Endothelial cell of umbilical vein (primary cell): ENCODE measurements around the gene NT5C. TPM values are rescaled to one million over a fixed set of nuclear protein-coding genes. Genes with fewer than 3 reads are reported as not detected.

ENCODE experiments used
- BruUV-seq: library from RNA; stranded (reverse); fragments of 400-500 nt; replicated peaks from 2 replicates; lab custom pipeline; 2021; lab: Mats Ljungman, UMichigan
- CTCF ChIA-PET: fragments of 300-600, 350-600 bp; sonication (Branson Sonifier 250); formaldehyde crosslinking; loops from one replicate; lab custom pipeline; 2021; ENCODE audit warnings: antibody characterized with exemption, inconsistent platforms; lab: Charles Lee
- POLR2A ChIA-PET: fragments of 300-600, 350-600 bp; sonication (Branson Sonifier 250); formaldehyde crosslinking; loops from one replicate; lab custom pipeline; 2021; ENCODE audit warnings: antibody characterized with exemption, inconsistent platforms; lab: Charles Lee
- DNase-seq: peaks from one replicate; pipeline ENCODE4 v3.0.0-alpha.2; 2011; ENCODE audit warnings: low read depth, low spot score
- FAIRE-seq: peaks from 2 replicates; lab custom pipeline; 2011; peaks lifted over from hg19 to GRCh38; lab: Jason Lieb, UNC
- H2AFZ ChIP-seq: 2 replicates; pipeline ENCODE4 v1.6.0; 2012; ENCODE audit warnings: low read depth, low read length, control low read depth, inconsistent platforms
- H3K27ac ChIP-seq: 2 replicates; pipeline ENCODE4 v1.5.1; 2011; ENCODE audit warnings: low read depth, mild to moderate bottlenecking, control low read depth, low read length, moderate library complexity; ENCODE audit not compliant: insufficient read depth
- H3K27me3 ChIP-seq, 2 experiments: 2 replicates each; pipeline versions ENCODE4 v1.6.0 to v1.6.1; 2011; ENCODE audit warnings: low read length in 2 of 2, mixed read lengths in 1 of 2; ENCODE audit not compliant: control insufficient read depth in 2 of 2, insufficient read depth in 2 of 2
- H3K36me3 ChIP-seq, 2 experiments: 2 replicates in 1 of 2; 3 replicates in 1 of 2; pipeline ENCODE4 v1.5.1; 2011; ENCODE audit warnings: low read length in 2 of 2, mild to moderate bottlenecking in 1 of 2, moderate library complexity in 1 of 2; ENCODE audit not compliant: control insufficient read depth in 2 of 2, insufficient read depth in 2 of 2; ENCODE audit errors: extremely low read depth in 1 of 2
- H3K4me1 ChIP-seq: 3 replicates; pipeline ENCODE4 v1.5.1; 2011; ENCODE audit warnings: mild to moderate bottlenecking, low read length; ENCODE audit not compliant: control insufficient read depth, insufficient read depth; ENCODE audit errors: extremely low read depth
- H3K4me2 ChIP-seq: 2 replicates; pipeline ENCODE4 v1.6.1; 2011; ENCODE audit warnings: low read length, control low read depth, mixed read lengths; ENCODE audit not compliant: insufficient read depth
- H3K4me3 ChIP-seq, 3 experiments: fragments of 200-600 bp in 1 of 3; sonication (generic), shearing (Covaris generic) in 1 of 3; replicated peaks in 1 of 3; 2 replicates each; pipeline ENCODE4 v1.5.1; 2011 to 2016; ENCODE audit warnings: control low read depth in 3 of 3, low read length in 3 of 3, mild to moderate bottlenecking in 2 of 3, inconsistent platforms in 1 of 3, low read depth in 1 of 3, moderate library complexity in 1 of 3; ENCODE audit not compliant: insufficient read depth in 1 of 3
- H3K79me2 ChIP-seq: 2 replicates; pipeline ENCODE4 v1.6.0; 2012; ENCODE audit warnings: low read length, inconsistent platforms; ENCODE audit not compliant: control insufficient read depth, insufficient read depth
- H3K9ac ChIP-seq: replicated peaks from 2 replicates; pipeline ENCODE3; 2011; ENCODE audit warnings: low read length, control low read depth; ENCODE audit not compliant: insufficient read depth; ENCODE audit errors: extremely low read depth
- H3K9me1 ChIP-seq: replicated peaks from 3 replicates; pipeline ENCODE4 v1.6.0; 2011; ENCODE audit warnings: mild to moderate bottlenecking, low read length; ENCODE audit not compliant: control insufficient read depth, insufficient read depth; ENCODE audit errors: extremely low read depth
- H3K9me3 ChIP-seq: replicated peaks from 2 replicates; pipeline ENCODE4 v1.5.1; 2012; ENCODE audit warnings: low read length, inconsistent platforms; ENCODE audit not compliant: control insufficient read depth, insufficient read depth
- H4K20me1 ChIP-seq: replicated peaks from 2 replicates; pipeline ENCODE3; 2011; ENCODE audit warnings: mild to moderate bottlenecking, low read length; ENCODE audit not compliant: control insufficient read depth, insufficient read depth; ENCODE audit errors: extremely low read depth
- CTCF ChIP-seq, 2 donors: IDR thresholded peaks; 1 replicate in 1 of 2; 2 replicates in 1 of 2; pipeline ENCODE4 v1.5.1; 2011; ENCODE audit warnings: low read length in 2 of 2, mild to moderate bottlenecking in 2 of 2, moderate library complexity in 2 of 2, control low read depth in 1 of 2, inconsistent platforms in 1 of 2, low read depth in 1 of 2; ENCODE audit not compliant: insufficient read depth in 1 of 2; ENCODE audit errors: extremely low read depth in 1 of 2
- EZH2 ChIP-seq: IDR thresholded peaks from 2 replicates; pipeline ENCODE4 v1.6.1; 2012; ENCODE audit warnings: borderline replicate concordance, low read depth, mild to moderate bottlenecking, moderate library complexity, low read length, inconsistent platforms; ENCODE audit not compliant: severe bottlenecking
- FOS ChIP-seq: IDR thresholded peaks from 2 replicates; pipeline ENCODE4 v1.6.1; 2011; ENCODE audit warnings: mild to moderate bottlenecking, low read length, moderate library complexity, borderline replicate concordance; ENCODE audit not compliant: insufficient read depth
- GATA2 ChIP-seq: IDR thresholded peaks from 2 replicates; pipeline ENCODE4 v1.7.0; 2011; ENCODE audit warnings: low read depth, mild to moderate bottlenecking, moderate library complexity, mixed read lengths, low read length; ENCODE audit not compliant: insufficient read length, insufficient read depth
- JUN ChIP-seq: IDR thresholded peaks from 2 replicates; pipeline ENCODE4 v1.6.1; 2011; ENCODE audit warnings: borderline replicate concordance, low read depth; ENCODE audit not compliant: insufficient read length, insufficient read depth
- MYC ChIP-seq: IDR thresholded peaks from one replicate; pipeline ENCODE4 v1.6.1; 2011; ENCODE audit warnings: mild to moderate bottlenecking, low read depth, low read length
- POLR2A ChIP-seq: IDR thresholded peaks from 2 replicates; pipeline ENCODE4 v1.6.1; 2012; ENCODE audit warnings: low read depth, mild to moderate bottlenecking, control low read depth, low read length
- POLR2AphosphoS5 ChIP-seq: IDR thresholded peaks from 2 replicates; pipeline ENCODE4 v1.6.1; 2012; ENCODE audit warnings: low read depth, mild to moderate bottlenecking, control low read depth, low read length, moderate library complexity; ENCODE audit not compliant: insufficient read depth
- dilution Hi-C: fragments of 300-500 bp; cut with MboI; formaldehyde crosslinking; loops from one replicate; pipeline ENCODE4 v1.15.0; 2019; ENCODE audit warnings: low sequenced_read_pairs; ENCODE audit not compliant: extremely low pct_ligation_motif_present
- intact Hi-C: fragments of 100-400 bp; cut with micrococcal nuclease; formaldehyde crosslinking; loops from one replicate; pipeline ENCODE4 v1.10.0; 2022
- polyA plus RNA-seq, 4 experiments: library from polyadenylated mRNA; depleted of rRNA in 3 of 4; stranded (reverse) in 3 of 4; unstranded in 1 of 4; fragments of >200 nt; gene quantifications; 2 replicates each; pipeline versions ENCODE4 v1.2.1 to v1.2.3, GENCODE V29; 2011 to 2012; ENCODE audit warnings: missing spikeins in 1 of 4
- total RNA-seq: library from RNA; stranded (reverse); gene quantifications from 2 replicates; pipeline ENCODE4 v1.2.3, GENCODE V29; 2021
- TF ChIP-seq, protein P1 (sequence below): IDR thresholded peaks from 2 replicates; pipeline ENCODE4 v1.6.1; 2011; ENCODE audit not compliant: insufficient read depth, insufficient read length

Gene NT5C
- total and polyA plus RNA-seq, 2 donors (not counting 3 experiments of a cell fraction or from before 2014, with no cell fraction given): 29.1 to 39.2 TPM

DNA sequence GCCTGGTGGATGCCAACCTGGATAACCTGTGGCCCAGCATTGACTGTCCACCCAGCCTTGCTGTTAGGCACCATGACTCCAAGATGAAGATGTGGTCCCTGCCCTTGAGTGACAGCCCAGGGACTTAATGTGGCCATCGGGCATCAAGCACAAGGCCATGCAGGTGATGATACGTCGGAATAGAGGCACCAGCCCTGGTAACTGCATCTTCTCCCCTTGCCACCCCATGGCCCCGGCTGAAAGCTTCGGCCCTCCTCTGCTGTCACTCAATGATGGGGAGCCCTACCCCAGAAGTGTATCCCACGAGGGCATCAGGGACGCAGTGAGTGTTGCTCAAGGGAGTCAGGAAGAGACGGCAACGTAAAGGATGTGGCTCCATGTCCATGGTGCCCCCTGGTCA, 2.0 kb downstream of the NT5C start:
- CTCF ChIA-PET: interaction anchor here (1.0 to 8.8 kb wide), 6 partner anchors 15 to 117 kb away, joined by 3 to 138 read pairs (median 12); partner anchors contain the start of gene MRPL58
- H3K4me2 ChIP-seq: no peak overlapping the region
- no peak overlapping the region for H3K4me3 ChIP-seq
- H2AFZ ChIP-seq: no peak overlapping the region
- intact Hi-C loops: no loop called here
- FAIRE-seq (no peak), DNase-seq (no peak)
- dilution Hi-C loops: no loop called here
- no TSS peak for BruUV-seq
- H3K27me3 ChIP-seq: no peaks in the 10 kb centered on the region
- POLR2A ChIA-PET: no interaction called here
- no peaks in the 10 kb centered on the region for H3K9me3 ChIP-seq
- H3K9ac ChIP-seq: no peak overlapping the region
- H3K79me2 ChIP-seq: peaks cover 5% of the 10 kb centered on the region
- no peaks in the 10 kb centered on the region for H3K9me1 ChIP-seq
- H3K36me3 ChIP-seq: peaks cover 2 to 8% of the 10 kb centered on the region in 2 experiments
- no peak overlapping the region for H3K27ac ChIP-seq
- peaks cover 18% of the 10 kb centered on the region for H3K4me1 ChIP-seq
- H4K20me1 ChIP-seq: no peaks in the 10 kb centered on the region
- TF ChIP-seq MYC (no peak), FOS (no peak), EZH2 (no peak), JUN (no peak), CTCF (IDR thresholded peaks at IDR 0.05; ENCODE audit: extremely low read depth in 1 of 2, insufficient read depth in 1 of 2, low read depth in 1 of 2, low read length in 2 of 2) (no peak), POLR2AphosphoS5 (no peak), POLR2A (no peak), GATA2 (no peak)
- TF ChIP-seq, protein P1, sequence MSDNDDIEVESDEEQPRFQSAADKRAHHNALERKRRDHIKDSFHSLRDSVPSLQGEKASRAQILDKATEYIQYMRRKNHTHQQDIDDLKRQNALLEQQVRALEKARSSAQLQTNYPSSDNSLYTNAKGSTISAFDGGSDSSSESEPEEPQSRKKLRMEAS: no peak
